ENCODE data around the gene YWHAG. TPM values are rescaled to one million over a fixed set of nuclear protein-coding genes. Genes with fewer than 3 reads are reported as not detected.

The YWHAG gene
- total RNA-seq, 4 donors from 2014 or later, result 40.5 to 74.3 (median 53.6) TPM

DNA sequence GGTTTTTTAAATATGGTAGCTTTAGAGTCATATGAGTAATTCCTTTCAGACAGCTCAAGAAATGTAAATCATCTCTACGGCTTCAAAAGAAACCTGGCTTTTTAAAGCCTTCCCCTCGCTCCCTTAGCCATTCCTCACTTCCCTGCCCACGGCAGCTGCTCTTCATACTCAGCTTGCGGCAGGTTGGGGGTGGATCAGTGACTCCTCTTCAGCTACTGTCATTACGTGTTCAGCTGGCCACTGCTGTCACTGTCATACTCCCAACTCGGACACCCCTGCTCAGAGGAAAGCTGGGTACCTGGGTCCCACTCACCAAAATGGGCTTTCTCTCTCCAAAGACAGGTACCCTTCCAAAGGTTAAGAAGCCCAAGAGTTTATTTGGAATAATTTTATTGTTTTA is 6.6 kb downstream of the YWHAG start:
- H3K36me3 ChIP-seq, result peaks cover 0 to 18% (median 0%) of the 10 kb centered on the region in 3 donors
- peaks cover 0 to 25% (median 3%) of the 10 kb centered on the region in 4 donors for H3K4me1 ChIP-seq
- no peak for TF ChIP-seq POLR2A (IDR thresholded peaks at IDR 0.05)
- TF ChIP-seq, protein P1, sequence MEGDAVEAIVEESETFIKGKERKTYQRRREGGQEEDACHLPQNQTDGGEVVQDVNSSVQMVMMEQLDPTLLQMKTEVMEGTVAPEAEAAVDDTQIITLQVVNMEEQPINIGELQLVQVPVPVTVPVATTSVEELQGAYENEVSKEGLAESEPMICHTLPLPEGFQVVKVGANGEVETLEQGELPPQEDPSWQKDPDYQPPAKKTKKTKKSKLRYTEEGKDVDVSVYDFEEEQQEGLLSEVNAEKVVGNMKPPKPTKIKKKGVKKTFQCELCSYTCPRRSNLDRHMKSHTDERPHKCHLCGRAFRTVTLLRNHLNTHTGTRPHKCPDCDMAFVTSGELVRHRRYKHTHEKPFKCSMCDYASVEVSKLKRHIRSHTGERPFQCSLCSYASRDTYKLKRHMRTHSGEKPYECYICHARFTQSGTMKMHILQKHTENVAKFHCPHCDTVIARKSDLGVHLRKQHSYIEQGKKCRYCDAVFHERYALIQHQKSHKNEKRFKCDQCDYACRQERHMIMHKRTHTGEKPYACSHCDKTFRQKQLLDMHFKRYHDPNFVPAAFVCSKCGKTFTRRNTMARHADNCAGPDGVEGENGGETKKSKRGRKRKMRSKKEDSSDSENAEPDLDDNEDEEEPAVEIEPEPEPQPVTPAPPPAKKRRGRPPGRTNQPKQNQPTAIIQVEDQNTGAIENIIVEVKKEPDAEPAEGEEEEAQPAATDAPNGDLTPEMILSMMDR (IDR thresholded peaks at IDR 0.05), result no peak
- H3K27ac ChIP-seq, result no peak overlapping the region
- H3K9me3 ChIP-seq, result no peaks in the 10 kb centered on the region
- no peak for DNase-seq
- H3K4me3 ChIP-seq, result no peak overlapping the region
- no peaks in the 10 kb centered on the region for H3K27me3 ChIP-seq

DNA sequence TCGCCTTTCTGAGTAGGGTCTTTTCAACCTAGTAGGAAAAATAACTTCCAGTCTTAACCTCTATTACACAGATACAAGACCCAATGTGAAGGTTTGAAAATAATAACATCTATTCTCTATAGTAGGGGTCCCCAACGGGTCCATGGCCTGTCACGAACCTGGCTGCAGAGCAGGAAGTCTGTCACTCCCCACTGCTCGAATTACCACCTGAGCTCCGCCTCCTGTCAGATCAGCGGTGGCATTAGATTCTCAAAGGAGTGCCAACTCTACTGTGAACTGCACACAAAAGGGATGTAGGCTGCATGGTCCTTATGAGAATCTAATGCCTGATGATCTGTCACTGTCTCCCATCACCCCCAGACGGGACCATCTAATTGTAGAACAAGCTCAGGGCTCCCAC is 7.4 kb downstream of the YWHAG start:
- H3K4me1 ChIP-seq, result peaks cover 0 to 25% (median 5%) of the 10 kb centered on the region in 4 donors
- no peak for DNase-seq
- peaks cover 0 to 24% (median 0%) of the 10 kb centered on the region in 3 donors for H3K36me3 ChIP-seq
- H3K27me3 ChIP-seq, result no peaks in the 10 kb centered on the region
- no peak for TF ChIP-seq POLR2A (IDR thresholded peaks at IDR 0.05)
- TF ChIP-seq, protein P1 (IDR thresholded peaks at IDR 0.05), result no peak
- H3K9me3 ChIP-seq, result no peaks in the 10 kb centered on the region
- no peak overlapping the region for H3K27ac ChIP-seq
- no peak overlapping the region for H3K4me3 ChIP-seq

DNA sequence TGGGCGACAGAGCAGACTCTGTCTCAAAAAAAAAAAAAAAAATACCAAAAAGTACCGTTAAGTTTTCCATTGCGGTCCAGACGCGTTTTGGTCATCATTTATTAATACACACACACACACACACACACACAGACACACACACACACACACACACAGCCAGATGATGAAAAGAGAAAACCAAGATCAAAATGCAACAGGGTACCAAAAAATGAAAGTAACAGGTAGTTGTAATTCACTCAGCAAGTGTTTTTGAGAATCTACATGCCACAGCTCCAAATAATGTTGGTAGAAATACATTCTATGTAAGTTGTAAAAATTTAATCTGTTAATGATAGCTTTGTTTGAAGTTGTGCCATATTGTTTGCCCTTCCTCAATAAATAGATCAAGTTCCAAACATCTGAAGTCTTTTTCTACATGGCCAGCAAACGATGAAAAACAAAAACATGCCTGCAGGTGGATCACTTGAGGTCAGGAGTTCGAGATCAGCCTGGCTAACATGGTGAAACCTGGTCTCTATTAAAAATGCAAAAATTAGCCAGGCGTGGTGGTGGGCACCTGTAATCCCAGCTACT is 9.4 kb downstream of the YWHAG start:
- H3K9me3 ChIP-seq, result no peaks in the 10 kb centered on the region
- H3K27me3 ChIP-seq, result no peaks in the 10 kb centered on the region
- peaks cover 0 to 43% (median 0%) of the 10 kb centered on the region in 3 donors for H3K36me3 ChIP-seq
- H3K4me1 ChIP-seq, result peaks cover 0 to 29% (median 5%) of the 10 kb centered on the region in 4 donors
- H3K4me3 ChIP-seq, result no peak overlapping the region
- TF ChIP-seq POLR2A (IDR thresholded peaks at IDR 0.05), result no peak
- TF ChIP-seq, protein P1 (IDR thresholded peaks at IDR 0.05), result no peak
- no peak overlapping the region for H3K27ac ChIP-seq
- no peak for DNase-seq

DNA sequence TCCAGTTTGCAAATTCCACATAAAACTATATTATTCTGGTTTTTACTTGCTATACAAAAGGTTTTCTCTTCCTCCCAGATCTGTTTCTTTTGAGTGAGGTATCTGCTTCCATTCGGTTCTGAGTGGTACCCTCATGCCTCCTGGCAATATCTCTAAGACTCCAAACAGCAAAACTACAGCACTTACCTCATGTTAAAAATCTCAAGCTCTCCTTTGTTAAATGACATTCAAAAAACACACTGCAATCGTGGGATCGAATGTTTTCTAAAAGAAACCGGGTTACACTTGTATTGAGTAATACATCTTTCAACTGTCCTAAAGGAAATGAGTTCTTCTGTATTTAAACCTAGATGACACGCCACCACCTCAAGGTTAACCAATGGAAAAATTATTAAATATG is 11.1 kb downstream of the YWHAG start:
- TF ChIP-seq, protein P1 (IDR thresholded peaks at IDR 0.05), result no peak
- TF ChIP-seq POLR2A (IDR thresholded peaks at IDR 0.05), result no peak
- Histone ChIP-seq H3K4me1 (peaks cover 0 to 22% (median 5%) of the 10 kb centered on the region in 4 donors), H3K27ac (peak overlapping the region in 1 of 4 donors; percentile 77), H3K27me3 (no peaks in the 10 kb centered on the region), H3K36me3 (peaks cover 0 to 57% (median 0%) of the 10 kb centered on the region in 3 donors), H3K4me3 (no peak overlapping the region), H3K9me3 (no peaks in the 10 kb centered on the region)
- DNase-seq, result no peak

DNA sequence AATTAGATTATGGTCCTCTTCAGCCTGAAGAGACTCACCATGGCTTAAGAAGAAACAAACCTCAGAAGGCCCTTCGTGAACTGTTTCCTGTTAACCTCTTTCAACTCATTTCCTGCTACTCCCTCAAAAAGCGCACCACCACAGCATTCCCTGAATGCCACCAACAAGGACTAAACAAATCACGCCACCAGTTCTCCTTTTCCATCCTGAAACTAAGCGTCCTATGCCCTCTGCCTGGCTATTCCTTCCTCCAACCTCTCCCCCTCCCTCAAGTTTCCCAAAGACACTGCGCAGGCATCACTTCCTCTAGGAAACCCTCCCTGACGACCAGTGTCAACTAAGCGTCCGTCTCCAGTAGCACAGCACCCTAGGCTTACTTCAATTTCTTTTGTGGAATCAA is 12.0 kb downstream of the YWHAG start:
- Histone ChIP-seq H3K4me3 (no peak overlapping the region), H3K9me3 (no peaks in the 10 kb centered on the region), H3K36me3 (peaks cover 0 to 62% (median 0%) of the 10 kb centered on the region in 3 donors), H3K4me1 (peaks cover 0 to 21% (median 3%) of the 10 kb centered on the region in 4 donors), H3K27me3 (no peaks in the 10 kb centered on the region), H3K27ac (peak overlapping the region in 3 of 4 donors; percentile 59 to 92 (median 77))
- TF ChIP-seq, protein P1 (IDR thresholded peaks at IDR 0.05), result no peak
- no peak for DNase-seq

All from Peyer's patch (tissue), 4 donors.